SKM-1 treated with dmso at 0.1 percent for 144 hours (cell line): ENCODE data around the gene MAP3K21.

ENCODE experiments used
- DNase-seq: peaks from one replicate; lab custom pipeline; 2025; ENCODE audit not compliant: unreplicated experiment; lab: John Stamatoyannopoulos, UW

The MAP3K21 gene

GRCh38 chr1:233323718-233324117 is 3.8 kb upstream of the MAP3K21 start:
- no peak for DNase-seq

- no peak for DNase-seq
These were observed 1.2 kb upstream of the MAP3K21 start for GRCh38 chr1:233326319-233326718.

GRCh38 chr1:233326811-233327650 is 493 bp upstream of the MAP3K21 start:
- peak; percentile 97 for DNase-seq

GRCh38 chr1:233328142-233328921 is 808 bp downstream of the MAP3K21 start:
- DNase-seq, result no peak

- no peak for DNase-seq
These were observed 4.4 kb downstream of the MAP3K21 start for GRCh38 chr1:233331676-233332519.

- DNase-seq, result peak; percentile 45
These were observed 5.6 kb downstream of the MAP3K21 start for GRCh38 chr1:233333086-233333485.

GRCh38 chr1:233334092-233334491 is 6.6 kb downstream of the MAP3K21 start:
- DNase-seq, result no peak

- DNase-seq, result no peak
These were observed 9.3 kb downstream of the MAP3K21 start for GRCh38 chr1:233336554-233337456.

- no peak for DNase-seq
These were observed 10.0 kb downstream of the MAP3K21 start for GRCh38 chr1:233337505-233337904.

- DNase-seq, result no peak
These were observed 10.6 kb downstream of the MAP3K21 start for GRCh38 chr1:233338102-233338501.

GRCh38 chr1:233340031-233340555 is 12.6 kb downstream of the MAP3K21 start:
- no peak for DNase-seq

- no peak for DNase-seq
These were observed 13.5 kb downstream of the MAP3K21 start for GRCh38 chr1:233340966-233341516.

- DNase-seq, result no peak
These were observed 14.6 kb downstream of the MAP3K21 start for GRCh38 chr1:233342086-233342485.

GRCh38 chr1:233343262-233343661 is 15.7 kb downstream of the MAP3K21 start:
- DNase-seq, result no peak

- no peak for DNase-seq
These were observed 19.8 kb downstream of the MAP3K21 start for GRCh38 chr1:233347338-233347737.

GRCh38 chr1:233349137-233349536 is 21.6 kb downstream of the MAP3K21 start:
- DNase-seq, result no peak

- DNase-seq, result no peak
These were observed 27.5 kb downstream of the MAP3K21 start for GRCh38 chr1:233354983-233355382.

- DNase-seq, result no peak
These were observed 28.5 kb downstream of the MAP3K21 start for GRCh38 chr1:233355841-233356704.

GRCh38 chr1:233356705-233356987 is 29.1 kb downstream of the MAP3K21 start:
- DNase-seq, result no peak
